ENCODE measurements around the gene SCARF2.
"Not testable (repeated sequence)": the region's sequence is repeated elsewhere in the genome, so short reads cannot be mapped to it uniquely, and the experiment has no call there.

Gene SCARF2

DNA sequence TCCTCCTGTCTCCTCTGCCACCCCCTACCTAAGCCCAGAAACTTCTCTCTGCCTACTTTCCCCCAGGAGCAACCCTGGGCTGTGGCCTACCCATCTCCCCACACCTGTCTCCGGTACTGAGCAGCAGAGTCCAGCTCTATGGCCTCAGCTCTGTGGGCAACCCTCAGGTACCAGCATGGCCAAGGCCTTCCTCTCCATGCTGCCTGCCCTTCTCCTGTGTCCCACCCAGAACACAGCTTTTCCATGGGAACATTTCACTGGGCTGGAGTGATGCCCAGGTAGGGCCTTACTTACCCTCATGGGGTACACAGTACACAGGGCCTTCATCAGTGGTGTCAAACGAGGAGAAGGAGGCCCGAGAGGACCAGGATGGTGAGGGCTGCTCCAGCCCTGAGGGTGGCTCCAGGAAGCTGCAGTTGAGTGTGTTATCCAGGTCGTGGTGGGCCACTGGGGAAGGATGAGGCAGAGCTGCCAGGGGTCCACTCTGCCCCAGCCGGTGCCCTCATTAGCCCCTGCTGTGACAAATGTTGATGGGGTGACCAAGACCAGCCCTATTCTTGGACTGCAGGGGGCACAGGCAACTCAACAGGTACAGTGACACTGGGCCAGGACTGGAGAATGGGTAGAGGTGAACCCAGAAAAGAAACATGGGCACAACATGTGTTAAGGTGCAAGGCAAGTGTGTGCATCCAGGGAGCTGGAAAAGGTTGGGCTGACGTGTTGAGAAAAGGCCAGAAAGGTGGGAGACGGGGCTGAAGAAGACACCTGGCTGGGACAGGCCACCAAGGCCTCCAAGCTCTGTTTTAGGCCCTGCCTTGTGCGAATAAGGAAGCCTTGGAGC lies 10.3 kb downstream of the SCARF2 start:
- DNase-seq, result no peak

DNA sequence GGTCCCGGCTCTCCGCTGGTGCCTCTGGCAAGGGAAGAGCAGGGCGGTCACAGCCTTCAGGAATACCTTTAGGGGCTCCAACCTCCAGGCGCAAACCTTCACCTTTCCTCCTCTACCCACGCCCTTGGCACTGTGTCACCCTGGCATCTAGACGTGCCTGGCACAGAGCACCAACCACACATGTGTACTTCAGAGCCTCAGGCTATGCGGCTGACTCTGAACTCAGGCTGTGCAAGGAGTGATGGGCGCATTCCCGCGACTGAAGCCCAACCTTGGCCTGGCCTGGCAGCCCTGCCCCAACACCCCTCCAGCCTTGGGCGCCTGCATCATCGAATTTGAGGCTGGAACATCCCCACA lies 11.4 kb downstream of the SCARF2 start:
- no peak for DNase-seq

DNA sequence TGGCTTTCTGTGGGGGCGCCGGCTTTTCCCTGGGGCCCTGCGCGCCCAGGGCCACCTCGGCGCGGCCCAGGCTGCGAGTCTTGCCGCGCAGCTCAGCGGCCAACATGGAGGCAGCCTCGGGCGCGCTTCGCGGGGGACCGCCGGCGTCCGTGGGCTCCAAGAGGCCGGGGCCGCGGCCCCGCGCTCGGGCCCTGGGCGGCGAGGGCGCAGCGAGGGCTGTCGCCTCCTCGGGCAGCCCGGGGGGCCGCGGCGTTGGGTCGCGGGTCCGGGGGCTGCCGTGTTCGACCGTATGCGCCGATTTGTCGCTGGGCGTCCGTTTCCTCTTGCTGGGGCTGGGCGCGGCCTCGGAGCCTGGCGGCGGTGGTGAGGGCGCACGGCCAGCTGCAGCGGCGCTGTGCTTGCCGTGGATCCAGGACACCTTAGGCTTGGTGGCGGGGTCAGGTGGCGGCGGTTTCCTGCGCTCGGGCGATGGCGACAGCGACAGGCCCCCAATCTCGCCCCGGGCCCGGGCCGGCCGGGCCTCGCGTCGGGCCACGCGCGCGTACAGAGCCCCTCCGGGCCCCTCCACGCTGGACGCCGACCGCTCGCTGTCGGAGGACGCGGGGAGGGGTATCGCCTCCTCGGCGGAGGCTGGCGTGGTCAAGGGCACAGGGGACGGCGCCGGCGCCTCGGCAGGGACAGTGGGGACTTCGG lies 11.9 kb downstream of the SCARF2 start:
- no peak for DNase-seq

DNA sequence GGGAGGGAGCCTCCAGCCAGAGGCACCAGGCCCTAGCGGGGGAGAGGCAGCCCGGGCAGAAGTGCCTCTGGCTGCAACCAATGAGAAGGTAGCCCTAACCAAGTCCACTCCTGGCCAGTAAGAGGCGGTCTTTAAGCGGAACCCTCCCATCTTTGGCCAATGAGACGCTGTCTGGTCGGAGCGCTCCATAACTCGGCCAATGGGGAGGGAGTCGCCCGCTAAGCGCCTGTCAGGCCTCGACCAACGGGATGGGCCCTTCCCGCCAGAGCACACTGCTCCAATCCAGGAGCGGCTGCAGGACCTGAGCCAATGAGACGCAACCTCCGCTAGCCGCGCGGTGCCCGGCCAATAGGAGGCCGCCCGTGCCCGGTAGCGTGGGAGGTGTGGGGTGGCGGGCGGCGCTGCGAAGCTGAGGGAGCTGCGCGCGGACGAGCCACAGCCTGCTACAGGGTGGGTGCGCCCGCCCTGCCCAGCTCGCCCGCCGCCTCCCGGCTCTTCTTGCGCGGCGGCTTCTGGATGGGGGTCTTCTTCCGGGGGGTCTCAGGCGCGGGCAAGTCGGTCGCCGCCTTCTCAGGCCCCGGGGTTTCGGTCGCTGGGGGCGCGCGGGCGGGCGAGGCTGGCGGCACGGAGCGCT lies 12.6 kb downstream of the SCARF2 start:
- DNase-seq, result no peak

DNA sequence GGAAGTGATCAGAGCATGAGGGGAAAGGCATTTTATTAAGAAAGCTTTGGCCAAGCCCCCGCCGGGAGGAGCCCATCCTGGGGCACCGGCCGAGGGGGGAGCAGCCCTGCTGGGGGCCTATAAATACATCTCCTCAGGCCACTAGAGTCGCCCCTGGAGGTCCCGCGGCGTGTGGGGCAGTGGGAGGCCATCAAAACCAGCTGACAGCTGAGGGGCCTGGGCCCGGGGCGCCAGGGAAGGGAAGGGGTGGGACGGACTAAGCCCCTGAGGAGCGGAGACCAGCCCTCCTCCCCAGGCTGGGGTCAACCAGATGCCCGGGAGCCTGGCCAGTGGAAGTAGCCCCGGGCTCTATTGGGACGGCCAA lies 13.1 kb downstream of the SCARF2 start:
- no peak for DNase-seq

DNA sequence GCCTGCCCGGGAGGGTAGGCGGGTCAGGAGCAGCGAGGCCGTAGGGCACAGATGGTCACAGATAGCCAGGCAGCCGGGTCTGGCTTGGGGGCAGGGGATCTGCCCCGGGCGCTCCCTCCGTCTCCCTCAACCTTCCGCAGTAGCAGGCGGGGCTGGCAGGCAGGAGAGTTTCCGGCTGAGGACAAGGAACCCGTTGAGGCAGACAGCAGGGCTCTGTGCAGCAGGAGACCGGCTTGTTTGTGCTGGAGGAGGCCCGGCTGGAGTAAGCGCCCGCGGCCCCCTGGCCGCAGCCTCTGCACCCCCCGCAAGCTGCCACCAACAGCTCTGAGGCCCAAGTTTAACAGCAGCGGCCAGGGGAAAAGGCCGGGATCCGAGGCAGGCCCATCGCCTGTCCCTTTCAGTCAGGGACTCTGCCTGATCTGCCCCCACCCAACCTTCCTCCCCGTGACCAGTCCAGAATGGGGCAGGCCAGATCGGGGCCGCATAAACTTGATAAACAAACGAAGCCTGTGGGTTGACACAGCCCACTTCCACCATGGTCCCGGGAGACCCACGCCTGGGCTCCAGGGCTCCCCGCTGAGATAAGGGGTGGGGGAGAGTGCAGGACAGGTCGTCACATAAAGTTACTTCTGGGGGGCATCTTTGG lies 13.6 kb downstream of the SCARF2 start:
- no peak for DNase-seq

DNA sequence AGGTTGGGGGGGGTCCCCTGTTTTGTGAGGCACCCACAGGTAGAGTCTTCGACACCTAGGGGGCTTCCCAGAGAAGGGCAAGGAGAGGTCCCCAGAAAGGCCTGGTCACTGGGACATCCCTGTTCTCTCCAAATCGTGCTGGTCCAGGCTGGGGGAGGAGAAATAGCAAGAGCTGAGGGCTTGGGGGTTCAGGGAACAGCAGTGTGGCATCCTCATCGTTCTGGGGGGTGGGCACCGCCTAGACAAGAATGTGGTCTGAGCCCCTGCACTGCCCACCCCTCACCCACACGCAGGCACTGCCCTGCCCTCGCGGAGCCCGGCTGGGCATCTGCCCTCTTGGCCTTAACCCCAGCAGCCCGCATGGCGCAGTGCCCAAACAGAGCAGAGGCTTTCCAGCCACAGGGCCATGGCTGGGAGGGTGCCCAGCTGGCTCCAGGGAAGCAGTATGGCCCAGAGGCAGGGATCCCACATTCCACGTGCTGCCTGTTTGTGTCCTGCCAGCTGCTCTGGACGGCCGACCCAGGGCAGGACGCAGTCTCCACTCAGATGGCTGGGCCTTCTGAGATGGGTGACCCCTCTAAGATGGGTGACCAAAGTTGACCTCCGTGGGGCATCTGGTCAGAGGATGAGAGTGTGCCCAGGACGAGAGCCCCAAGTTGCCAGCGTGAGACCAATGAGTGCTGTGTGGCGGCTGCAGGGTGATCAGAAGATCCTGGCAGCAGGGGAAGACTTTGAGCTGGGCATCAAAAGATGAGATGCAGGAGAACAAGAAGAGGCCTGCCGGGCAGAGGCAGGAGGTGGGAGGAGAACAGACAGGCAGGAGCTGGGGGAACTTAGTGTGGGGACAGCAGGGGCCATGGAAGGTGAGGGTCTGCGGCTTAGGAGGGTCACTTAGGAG lies 14.4 kb downstream of the SCARF2 start:
- no peak for DNase-seq

DNA sequence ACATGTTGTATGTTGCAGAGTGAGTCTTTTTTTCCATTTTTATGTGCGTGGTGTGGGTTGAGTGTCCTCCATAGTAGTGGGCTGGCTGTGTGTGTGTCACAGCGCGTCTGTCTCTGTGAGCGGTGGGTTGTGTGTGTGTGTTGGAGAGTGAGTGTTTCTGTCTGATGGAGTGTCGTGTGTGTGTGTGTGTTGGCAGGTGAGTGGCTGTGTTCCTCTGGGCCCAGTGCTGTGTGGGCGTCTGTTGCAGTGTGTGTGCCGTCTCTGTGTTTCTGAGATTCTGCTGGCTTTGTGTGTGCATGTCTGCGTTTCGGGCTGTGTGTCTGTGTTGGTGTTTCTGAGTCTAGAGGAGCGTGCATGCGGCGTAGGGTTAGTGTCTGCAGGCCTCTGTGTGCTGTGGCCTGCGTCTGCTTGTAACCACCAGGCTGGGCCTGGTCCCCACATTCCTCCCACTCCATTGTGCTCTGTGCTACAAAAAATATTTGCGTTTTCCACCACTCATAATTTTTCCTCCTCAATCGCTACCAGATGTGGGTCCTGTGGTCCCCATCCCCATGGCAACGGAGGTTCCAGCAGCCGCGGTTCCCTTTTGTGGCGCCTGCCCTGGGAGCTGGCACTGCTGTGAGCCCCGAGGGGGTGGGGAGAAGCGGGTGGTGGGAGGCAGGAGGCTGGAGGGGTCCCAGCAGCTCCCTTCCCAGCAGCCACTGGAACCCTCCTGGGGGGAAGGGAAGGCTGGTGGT lies 15.2 kb downstream of the SCARF2 start:
- no peak for DNase-seq

DNA sequence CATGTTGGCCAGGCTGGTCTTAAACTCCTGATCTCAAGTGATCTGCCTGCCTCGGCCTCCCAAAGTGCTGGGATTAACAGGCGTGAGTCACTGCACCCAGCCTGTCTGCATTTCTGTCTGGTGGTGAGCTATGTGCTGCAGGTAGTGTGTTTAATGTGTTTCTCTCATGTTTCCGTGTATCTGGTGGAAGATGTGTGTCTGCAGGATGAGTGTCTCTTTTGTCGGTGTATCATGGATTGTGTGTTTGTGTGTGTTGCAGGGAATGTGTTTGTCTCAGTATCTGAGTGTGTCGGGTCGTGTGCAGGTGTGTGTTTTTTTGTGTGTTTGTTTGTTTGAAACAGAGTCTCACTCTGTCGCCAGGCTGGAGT lies 16.1 kb downstream of the SCARF2 start:
- no peak for DNase-seq

DNA sequence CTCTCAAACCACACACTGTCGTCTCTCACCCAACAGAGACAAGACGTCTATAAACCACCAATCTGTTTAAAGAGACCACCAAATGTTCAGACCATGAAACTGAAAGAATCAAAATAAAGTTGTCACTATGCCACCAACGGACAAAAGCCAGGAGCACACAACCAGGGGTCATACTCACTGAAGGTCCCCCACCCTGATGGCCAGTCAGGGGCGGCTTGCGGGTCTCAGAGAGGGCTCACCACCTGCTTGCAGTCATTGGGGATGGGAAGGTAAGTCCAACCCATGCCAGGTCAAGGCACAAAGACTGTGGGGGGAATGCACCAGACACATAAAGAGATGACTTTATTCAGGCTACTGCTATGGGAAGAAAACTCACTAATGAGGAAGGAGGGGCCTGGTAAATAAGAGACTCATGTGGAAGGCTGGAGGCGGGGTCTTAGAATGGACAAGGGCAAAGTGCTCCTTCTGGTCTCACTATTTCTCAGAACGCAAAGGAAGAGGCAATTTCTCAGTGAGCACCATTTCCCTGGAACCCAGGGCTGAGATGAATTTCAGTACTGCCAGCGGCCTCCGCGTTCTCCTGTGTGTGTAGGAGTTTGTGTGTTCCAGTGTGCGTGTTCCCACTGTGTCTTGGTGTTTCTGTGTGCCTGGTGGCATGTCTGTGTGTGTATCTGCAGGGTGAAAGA lies 17.3 kb downstream of the SCARF2 start:
- no peak for DNase-seq

DNA sequence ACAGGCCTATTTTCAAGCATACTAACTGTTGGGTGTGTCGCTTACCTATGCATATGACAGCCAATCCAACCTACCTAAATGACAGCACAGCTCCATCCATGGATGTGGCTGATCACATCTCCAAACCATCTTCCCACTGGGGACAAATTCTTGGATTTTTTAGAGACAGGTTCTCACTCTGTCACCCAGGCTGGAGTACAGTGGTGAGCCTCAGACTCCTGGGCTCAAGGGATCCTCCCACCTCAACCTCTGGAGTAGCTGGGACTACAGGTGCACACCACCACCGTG lies 18.0 kb downstream of the SCARF2 start:
- DNase-seq, result no peak

DNA sequence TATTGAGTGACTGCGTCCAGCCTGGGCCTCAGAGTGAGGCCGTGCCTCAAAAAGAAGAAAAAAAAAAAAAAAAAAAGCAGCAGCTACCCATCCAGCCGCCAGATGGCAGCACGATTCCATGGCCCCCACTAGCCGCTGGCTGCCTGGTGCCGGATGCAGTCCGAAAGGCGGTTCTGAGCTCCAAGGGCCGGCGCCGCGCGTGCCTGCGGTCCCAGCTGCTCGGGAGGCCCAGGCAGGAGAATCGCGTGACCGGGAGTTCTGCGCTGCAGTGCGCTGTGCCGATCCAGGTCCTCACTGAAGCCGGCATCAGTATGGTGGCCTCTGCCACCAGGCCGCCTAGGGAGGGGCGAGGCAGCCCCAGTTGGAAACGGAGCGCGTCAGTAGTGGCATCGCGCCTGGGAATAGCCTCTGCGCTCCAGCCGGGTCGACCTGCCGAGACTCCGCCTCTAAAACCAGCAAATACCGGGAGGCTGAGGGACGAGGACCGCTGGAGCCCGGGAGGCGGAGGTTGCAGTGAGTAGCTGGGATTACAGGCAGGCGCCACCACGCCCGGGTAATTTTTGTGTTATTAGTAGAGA lies 19.3 kb downstream of the SCARF2 start:
- no peak for DNase-seq

DNA sequence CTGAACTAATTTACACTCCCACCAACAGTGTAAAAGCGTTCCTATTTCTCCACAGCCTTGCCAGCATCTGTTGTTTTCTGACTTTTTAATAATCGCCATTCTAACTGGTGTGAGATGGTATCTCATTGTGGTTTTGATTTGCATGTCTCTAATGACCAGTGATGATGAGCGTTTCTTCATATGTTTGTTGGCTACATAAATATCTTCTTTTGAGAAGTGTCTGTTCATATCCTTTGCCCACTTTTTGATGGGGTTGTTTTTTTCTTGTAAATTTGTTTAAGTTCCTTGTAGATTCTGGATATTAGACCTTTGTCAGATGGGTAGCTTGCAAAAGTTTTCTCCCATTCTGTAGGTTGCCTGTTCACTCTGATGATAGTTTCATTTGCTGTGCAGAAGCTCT lies 21.9 kb downstream of the SCARF2 start:
- not testable (repeated sequence) for DNase-seq

DNA sequence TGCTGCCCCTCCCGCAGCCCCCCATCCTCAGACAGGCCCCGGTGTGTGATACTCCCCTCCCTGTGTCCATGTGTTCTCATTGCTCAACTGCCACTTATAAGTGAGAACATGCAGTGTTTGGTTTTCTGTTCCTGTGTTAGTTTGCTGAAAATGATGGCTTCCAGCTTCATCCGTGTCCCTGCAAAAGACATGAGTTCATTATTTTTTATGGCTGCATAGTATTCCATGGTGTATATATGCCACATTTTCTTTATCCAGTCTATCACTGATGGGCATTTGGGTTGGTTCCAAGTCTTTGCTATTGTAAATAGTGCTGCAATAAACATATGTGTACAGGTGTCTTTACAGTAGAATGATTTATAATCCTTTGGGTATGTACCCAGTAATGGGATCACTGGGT lies 22.4 kb downstream of the SCARF2 start:
- not testable (repeated sequence) for DNase-seq

DNA sequence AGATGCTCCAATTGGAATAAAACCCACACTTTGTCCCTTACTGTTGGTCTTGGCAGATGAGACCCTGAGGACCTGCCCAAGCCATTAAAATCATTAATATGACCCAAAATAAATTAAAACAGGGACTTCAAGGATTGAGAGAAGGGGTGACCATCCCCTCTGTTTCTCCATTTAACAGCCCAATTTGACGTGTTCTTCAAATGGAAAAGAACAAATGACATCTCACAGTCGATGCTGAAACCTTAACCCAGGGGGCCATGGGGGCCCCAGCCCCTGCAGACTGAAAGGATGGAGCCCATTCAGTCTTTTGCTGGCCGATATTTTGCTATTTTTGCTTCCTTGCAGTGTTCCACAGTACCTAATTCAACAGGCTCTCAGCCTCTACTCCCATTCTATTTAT lies 23.2 kb downstream of the SCARF2 start:
- no peak for DNase-seq

DNA sequence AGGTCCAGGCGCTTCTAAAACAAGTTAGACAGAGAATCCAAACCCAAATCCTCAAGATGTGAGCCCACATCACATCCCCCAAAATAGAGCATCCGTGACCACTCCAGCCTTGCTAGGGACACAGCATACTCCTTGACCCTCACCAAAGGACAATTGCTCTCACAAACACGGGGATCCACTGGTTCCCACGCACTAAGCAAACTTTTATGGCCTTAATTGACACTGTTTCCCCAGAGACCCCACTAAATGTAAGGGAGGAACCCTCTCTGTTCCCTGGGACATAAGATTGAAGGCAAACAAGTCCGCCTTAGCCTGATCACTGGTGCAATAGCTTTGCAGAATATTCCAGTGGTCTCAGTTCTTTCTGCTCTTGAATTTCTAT lies 23.6 kb downstream of the SCARF2 start:
- DNase-seq, result no peak

DNA sequence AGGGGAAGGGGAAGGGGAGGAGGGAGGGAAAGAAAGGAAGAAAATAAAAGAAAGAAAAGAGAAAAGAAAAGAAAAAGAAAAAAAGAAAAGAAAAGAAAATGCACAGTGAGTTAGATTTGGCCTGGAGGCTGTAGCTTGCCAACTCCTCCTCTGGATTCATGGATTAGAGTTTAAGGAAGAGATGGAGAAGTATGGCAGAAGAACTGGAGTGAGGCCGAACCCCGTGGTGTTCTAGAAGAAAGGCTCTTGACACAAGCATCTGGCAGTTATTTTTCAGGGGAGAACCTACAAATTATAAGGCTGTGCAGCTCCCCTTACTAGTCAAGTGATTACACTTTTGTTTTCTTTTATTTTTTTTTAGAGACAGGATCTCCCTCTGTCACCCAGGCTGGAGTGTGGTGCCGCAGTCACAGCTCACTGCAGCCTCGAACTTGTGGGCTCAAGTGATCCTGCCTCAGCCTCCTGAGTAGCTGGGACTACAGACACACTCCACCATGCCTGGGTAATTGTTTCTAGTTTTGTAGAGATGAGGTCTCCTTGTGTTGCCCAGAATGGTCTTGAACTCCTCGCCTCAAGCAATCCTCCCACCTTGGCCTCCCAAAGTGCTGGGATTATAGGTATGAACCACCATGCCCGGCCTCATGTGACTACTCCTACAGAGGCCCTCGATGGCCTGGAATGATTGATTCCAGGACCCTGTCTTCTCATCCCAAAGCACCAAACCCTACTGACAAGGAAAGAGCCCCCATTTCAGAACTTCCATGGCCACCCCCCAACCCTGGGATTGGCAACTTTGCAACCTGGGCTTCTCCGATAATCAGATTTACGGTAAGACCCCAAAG lies 24.2 kb downstream of the SCARF2 start:
- DNase-seq, result no peak

DNA sequence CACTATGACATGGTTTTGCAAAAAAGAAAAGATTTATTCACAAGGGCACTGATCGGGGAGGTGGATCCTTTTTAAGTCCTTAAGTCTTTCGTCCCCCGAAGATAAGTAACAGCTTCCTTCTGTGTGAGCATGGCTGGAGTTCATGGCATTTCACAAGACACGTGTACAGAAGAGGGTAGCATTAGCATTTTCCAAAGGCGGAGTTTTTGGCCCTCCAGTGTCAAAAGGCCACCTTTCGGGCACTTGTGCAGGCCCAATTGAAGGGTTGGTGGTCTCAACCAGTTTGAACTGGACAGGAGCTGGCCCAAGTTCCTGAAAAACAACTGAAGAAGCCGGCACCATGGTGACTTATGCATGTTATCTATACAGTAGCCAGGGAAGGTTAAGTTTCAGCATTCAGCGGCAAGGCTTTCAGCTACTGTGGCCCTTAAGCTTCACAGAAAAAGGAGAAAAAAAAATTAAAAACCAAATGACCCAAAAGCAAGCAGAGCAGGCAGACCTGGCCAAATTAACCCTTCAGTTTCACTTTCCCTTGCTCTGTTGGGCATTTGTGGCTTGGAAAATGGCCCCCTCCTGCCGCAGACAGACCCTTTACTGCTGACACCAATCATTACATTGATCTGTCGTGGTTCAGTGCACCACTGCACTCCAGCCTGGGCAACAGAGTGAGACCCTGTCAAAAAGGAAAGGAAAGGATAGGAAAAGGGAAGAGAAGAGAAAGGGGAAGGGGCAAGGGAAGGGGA lies 25.0 kb downstream of the SCARF2 start:
- DNase-seq, result no peak

DNA sequence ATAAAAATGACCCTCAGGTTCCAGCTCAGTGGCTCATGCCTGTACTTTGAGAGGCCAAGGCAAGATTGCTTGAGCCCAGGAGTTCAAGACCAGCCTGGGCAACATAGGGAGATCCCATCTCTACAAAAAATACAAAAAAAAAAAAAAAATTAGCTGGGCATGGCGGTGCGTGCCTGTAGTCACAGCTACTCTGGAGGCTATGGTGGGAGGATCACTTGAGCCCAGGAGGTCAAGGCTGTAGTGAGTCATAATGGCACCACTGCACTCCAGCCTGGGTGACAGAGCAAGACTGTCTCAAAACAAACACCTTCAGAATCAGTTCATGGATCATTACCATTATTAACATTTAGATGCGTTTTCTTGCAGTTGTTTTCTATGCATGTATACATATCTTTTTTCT lies 28.2 kb downstream of the SCARF2 start:
- DNase-seq, result not testable (repeated sequence)

DNA sequence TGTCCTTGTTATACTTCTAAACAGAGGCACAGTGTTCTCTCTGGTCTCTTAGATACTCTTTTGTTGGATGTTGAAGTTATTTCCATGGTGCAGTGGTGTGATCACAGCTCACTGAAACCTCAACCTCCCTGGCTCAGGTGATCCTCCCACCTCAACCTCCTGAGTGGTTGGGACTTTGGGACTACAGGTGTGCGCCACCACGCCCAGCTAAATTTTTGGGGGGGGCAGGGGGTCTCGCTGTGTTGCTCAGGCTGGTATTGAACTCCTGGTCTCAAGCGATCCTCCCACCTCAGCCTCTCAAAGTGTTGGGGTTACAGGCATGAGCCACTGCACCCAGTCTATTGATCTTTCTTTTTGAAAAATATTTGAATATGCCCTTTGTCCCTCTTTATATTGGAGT lies 28.7 kb downstream of the SCARF2 start:
- DNase-seq, result no peak

All from NCI-H187 treated with DMSO at 0.1 percent for 48 hours (cell line).